Measurements from ENCODE around the gene DRD2. TPM values are rescaled to one million over a fixed set of nuclear protein-coding genes. Genes with fewer than 3 reads are reported as not detected.

Gene DRD2
- total RNA-seq, 1 donor from 2014 or later, result 0.08 TPM

- ATAC-seq, result no peak
These were observed 6.5 kb upstream of the DRD2 start for GRCh38 chr11:113481672-113482071.

GRCh38 chr11:113481226-113481625, 6.0 kb upstream of the DRD2 start:
- ATAC-seq, result no peak

GRCh38 chr11:113477321-113477720, 2.1 kb upstream of the DRD2 start:
- ATAC-seq, result no peak

GRCh38 chr11:113476553-113476952, 1.4 kb upstream of the DRD2 start:
- no peak for ATAC-seq

- ATAC-seq, result peak; percentile 83
These were observed 637 bp downstream of the DRD2 start for GRCh38 chr11:113474362-113475159.

GRCh38 chr11:113473983-113474361, 1.2 kb downstream of the DRD2 start:
- no peak for ATAC-seq

GRCh38 chr11:113472471-113472870, 2.7 kb downstream of the DRD2 start:
- no peak for ATAC-seq

- no peak for ATAC-seq
These were observed 5.0 kb downstream of the DRD2 start for GRCh38 chr11:113470233-113470632.

GRCh38 chr11:113468726-113469345, 6.4 kb downstream of the DRD2 start:
- no peak for ATAC-seq

GRCh38 chr11:113467545-113467944, 7.7 kb downstream of the DRD2 start:
- no peak for ATAC-seq

GRCh38 chr11:113465786-113466185, 9.4 kb downstream of the DRD2 start:
- no peak for ATAC-seq

GRCh38 chr11:113464416-113464815, 10.8 kb downstream of the DRD2 start:
- no peak for ATAC-seq

GRCh38 chr11:113462830-113463229, 12.4 kb downstream of the DRD2 start:
- ATAC-seq, result no peak

GRCh38 chr11:113461639-113462038, 13.6 kb downstream of the DRD2 start:
- ATAC-seq, result no peak

- ATAC-seq, result no peak
These were observed 14.7 kb downstream of the DRD2 start for GRCh38 chr11:113460469-113460868.

- no peak for ATAC-seq
These were observed 17.0 kb downstream of the DRD2 start for GRCh38 chr11:113458189-113458588.

- no peak for ATAC-seq
These were observed 17.4 kb downstream of the DRD2 start for GRCh38 chr11:113457784-113458183.

GRCh38 chr11:113454455-113454854, 20.7 kb downstream of the DRD2 start:
- no peak for ATAC-seq

- no peak for ATAC-seq
These were observed 25.5 kb downstream of the DRD2 start for GRCh38 chr11:113449743-113450142.

GRCh38 chr11:113448316-113448677, 26.9 kb downstream of the DRD2 start:
- peak; percentile 5 for ATAC-seq

GRCh38 chr11:113447621-113448315, 27.4 kb downstream of the DRD2 start:
- peak; percentile 39 for ATAC-seq

- peak; percentile 86 for ATAC-seq
These were observed 28.3 kb downstream of the DRD2 start for GRCh38 chr11:113446938-113447337.

GRCh38 chr11:113446112-113446511, 29.1 kb downstream of the DRD2 start:
- peak; percentile 49 for ATAC-seq

Measured in esophagus mucosa (tissue), 1 donor.